Epithelial cell of alveolus of lung (primary cell): ENCODE measurements around the gene ITGB6. TPM values are rescaled to one million over a fixed set of nuclear protein-coding genes. Genes with fewer than 3 reads are reported as not detected.

Source experiments
- total RNA-seq: library from RNA; depleted of rRNA; stranded (reverse); fragments of >200 nt; gene quantifications from 2 replicates; pipeline ENCODE4 v1.2.1, GENCODE V29; 2015

ITGB6 gene, protein sequence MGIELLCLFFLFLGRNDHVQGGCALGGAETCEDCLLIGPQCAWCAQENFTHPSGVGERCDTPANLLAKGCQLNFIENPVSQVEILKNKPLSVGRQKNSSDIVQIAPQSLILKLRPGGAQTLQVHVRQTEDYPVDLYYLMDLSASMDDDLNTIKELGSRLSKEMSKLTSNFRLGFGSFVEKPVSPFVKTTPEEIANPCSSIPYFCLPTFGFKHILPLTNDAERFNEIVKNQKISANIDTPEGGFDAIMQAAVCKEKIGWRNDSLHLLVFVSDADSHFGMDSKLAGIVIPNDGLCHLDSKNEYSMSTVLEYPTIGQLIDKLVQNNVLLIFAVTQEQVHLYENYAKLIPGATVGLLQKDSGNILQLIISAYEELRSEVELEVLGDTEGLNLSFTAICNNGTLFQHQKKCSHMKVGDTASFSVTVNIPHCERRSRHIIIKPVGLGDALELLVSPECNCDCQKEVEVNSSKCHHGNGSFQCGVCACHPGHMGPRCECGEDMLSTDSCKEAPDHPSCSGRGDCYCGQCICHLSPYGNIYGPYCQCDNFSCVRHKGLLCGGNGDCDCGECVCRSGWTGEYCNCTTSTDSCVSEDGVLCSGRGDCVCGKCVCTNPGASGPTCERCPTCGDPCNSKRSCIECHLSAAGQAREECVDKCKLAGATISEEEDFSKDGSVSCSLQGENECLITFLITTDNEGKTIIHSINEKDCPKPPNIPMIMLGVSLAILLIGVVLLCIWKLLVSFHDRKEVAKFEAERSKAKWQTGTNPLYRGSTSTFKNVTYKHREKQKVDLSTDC
- total RNA-seq, result 1.1 and 15.0 TPM in 2 replicates

GRCh38 chr2:160199683-160200389 is at the start of gene ITGB6:
TSS of gene ITGB6 (minus strand) at chr2:160200272. CDS start at chr2:160200063, 209 bp downstream.

DNA sequence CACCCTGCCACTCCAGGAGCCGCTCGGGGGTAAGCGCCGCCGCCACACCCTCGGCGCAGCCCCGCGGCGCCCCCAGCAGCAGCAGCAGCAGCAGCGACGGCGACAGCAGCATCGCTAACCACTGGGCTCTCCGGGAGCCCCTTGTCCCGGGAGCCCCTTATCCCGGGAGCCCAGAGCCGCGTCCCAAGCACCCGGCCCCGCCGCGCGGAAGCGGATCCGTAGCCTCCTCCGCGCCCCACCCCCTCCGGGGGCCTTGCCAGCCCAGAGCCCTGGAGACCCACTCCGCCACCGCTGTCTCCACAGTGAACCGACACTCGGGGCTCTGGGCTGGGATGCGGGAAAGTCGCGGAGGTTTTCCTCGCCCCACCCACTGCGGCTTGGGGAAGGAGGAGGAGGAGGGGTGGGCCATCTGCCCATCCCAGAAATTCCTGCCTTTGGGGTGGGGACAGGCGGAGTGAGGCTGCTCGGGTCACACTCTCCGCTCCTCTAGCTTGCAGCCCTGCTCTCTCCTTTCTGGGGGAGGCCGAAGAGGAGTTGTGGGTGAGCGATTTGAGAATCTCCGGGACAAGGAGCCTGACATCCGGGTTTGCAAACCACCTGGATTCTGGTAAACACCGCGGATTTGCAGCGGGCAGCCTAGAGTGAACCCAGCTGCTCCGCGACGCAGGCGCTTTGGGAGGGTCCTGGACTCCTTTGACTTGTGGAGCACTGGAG is 137.6 kb downstream of the ITGB6 start, which contains the start of gene PLA2R1:
Gene PLA2R1 (minus strand): TSS at position 324 of the 714 bp plus-strand sequence. CDS start 212 bp downstream, at position 112.

Other genes starting within 250 kb of the ITGB6 start
- 2.0 and 3.0 TPM in 2 replicates for gene PLA2R1, start 137.7 kb downstream of the ITGB6 start, total RNA-seq